HCT116 (cell line): ENCODE results near the gene CNTNAP2.

Experiments
- ATF3 ChIP-seq: IDR thresholded peaks from 2 replicates; pipeline ENCODE4 v1.6.1; 2012
- CEBPB ChIP-seq: IDR thresholded peaks from 2 replicates; pipeline ENCODE4 v1.6.1; 2012; ENCODE audit warnings: low read depth
- CTCF ChIP-seq, 3 experiments: fragments of 200-600 bp in 1 of 3; sonication (generic) in 1 of 3; IDR thresholded peaks in 2 of 3; conservative IDR thresholded peaks in 1 of 3; 2 replicates each; pipeline ENCODE4 v1.5.1; 2012 to 2017; ENCODE audit warnings: low read depth in 2 of 3, low read length in 2 of 3, antibody characterized with exemption in 1 of 3, borderline replicate concordance in 1 of 3, control low read depth in 1 of 3, mild to moderate bottlenecking in 1 of 3, mixed read lengths in 1 of 3, mixed run types in 1 of 3, moderate library complexity in 1 of 3; ENCODE audit not compliant: insufficient read depth in 1 of 3
- EZH2 ChIP-seq: fragments of 200-600 bp; sonication (generic); IDR thresholded peaks from 2 replicates; pipeline ENCODE4 v1.6.1; 2017; ENCODE audit warnings: antibody characterized with exemption, mixed run types
- EZH2phosphoT487 ChIP-seq: fragments of 200-600 bp; IDR thresholded peaks from 2 replicates; pipeline ENCODE4 v1.6.1; 2018; ENCODE audit warnings: antibody characterized with exemption, borderline replicate concordance
- POLR2A ChIP-seq: IDR thresholded peaks from 2 replicates; pipeline ENCODE4 v1.7.0; 2011; ENCODE audit warnings: borderline replicate concordance; ENCODE audit not compliant: insufficient read depth, insufficient read length; ENCODE audit errors: extremely low read depth
- POLR2AphosphoS5 ChIP-seq: IDR thresholded peaks from 2 replicates; pipeline ENCODE4 v1.6.1; 2011; ENCODE audit warnings: mild to moderate bottlenecking, low read depth, low read length, moderate library complexity
- REST ChIP-seq: IDR thresholded peaks from 2 replicates; pipeline ENCODE4 v1.6.1; 2012; ENCODE audit warnings: low read depth
- SIN3A ChIP-seq: IDR thresholded peaks from 2 replicates; pipeline ENCODE4 v1.6.1; 2012; ENCODE audit warnings: low read depth
- TCF7L2 ChIP-seq: IDR thresholded peaks from 2 replicates; pipeline ENCODE4 v1.7.0; 2011; ENCODE audit warnings: borderline replicate concordance, inconsistent platforms; ENCODE audit not compliant: insufficient read depth, insufficient read length; ENCODE audit errors: extremely low read depth
- ZFX ChIP-seq: fragments of 450-650 bp; IDR thresholded peaks from 2 replicates; pipeline ENCODE4 v1.6.1; 2017
- ZNF274 ChIP-seq: fragments of 200-500 bp; sonication (Bioruptor generic); IDR thresholded peaks from 2 replicates; pipeline ENCODE4 v1.6.1; 2014; ENCODE audit warnings: mild to moderate bottlenecking, low read depth, low read length, inconsistent platforms

GRCh38 chr7:148172920-148173319 lies 2056.3 kb downstream of the CNTNAP2 start:
- TF ChIP-seq EZH2phosphoT487 (no peak), CEBPB (no peak), CTCF (IDR thresholded peaks at IDR 0.05 in 2 of 3, conservative IDR thresholded peaks at IDR 0.05 in 1 of 3; ENCODE audit: borderline replicate concordance in 1 of 3, insufficient read depth in 1 of 3, low read depth in 2 of 3, low read length in 2 of 3) (no peak), POLR2A (no peak), EZH2 (no peak), POLR2AphosphoS5 (no peak), TCF7L2 (no peak), REST (no peak), SIN3A (no peak), ZNF274 (no peak), ZFX (no peak), ATF3 (no peak)
